H1 (cell line): ENCODE data around the gene ARFGAP3. TPM values are rescaled to one million over a fixed set of nuclear protein-coding genes. Genes with fewer than 3 reads are reported as not detected.

Experiments
- CTCF ChIA-PET: fragments of 300-600 bp; sonication (Branson Sonifier 250); formaldehyde crosslinking; loops from one replicate; lab custom pipeline; 2021; ENCODE audit not compliant: partially characterized antibody; lab: Charles Lee
- POLR2A ChIA-PET: fragments of 300-600 bp; sonication (Branson Sonifier 250); formaldehyde crosslinking; loops from one replicate; lab custom pipeline; 2021; ENCODE audit warnings: inconsistent platforms; ENCODE audit not compliant: partially characterized antibody; lab: Charles Lee
- DNase-seq, 2 experiments: peaks; one replicate each; pipeline versions ENCODE4 v3.0.0 to v3.0.0-alpha.2; 2010 to 2022; ENCODE audit warnings: low spot score in 2 of 2, low read depth in 1 of 2, mixed read lengths in 1 of 2
- FAIRE-seq: peaks from 2 replicates; lab custom pipeline; 2011; peaks lifted over from hg19 to GRCh38; lab: Jason Lieb, UNC
- H2AFZ ChIP-seq: 2 replicates; pipeline ENCODE4 v1.8.1; 2012; ENCODE audit warnings: low read length, inconsistent platforms
- H2AK5ac ChIP-seq: 2 replicates; pipeline ENCODE4 v1.6.1; 2013; ENCODE audit warnings: low read depth, low read length
- H2BK120ac ChIP-seq: replicated peaks from 2 replicates; pipeline ENCODE3; 2013; ENCODE audit warnings: low read depth, low read length, inconsistent platforms
- H2BK12ac ChIP-seq: 2 replicates; pipeline ENCODE4 v1.6.1; 2013; ENCODE audit warnings: low read depth, low read length
- H2BK15ac ChIP-seq: 2 replicates; pipeline ENCODE4 v1.6.1; 2013; ENCODE audit warnings: low read length
- H2BK20ac ChIP-seq: 2 replicates; pipeline ENCODE4 v1.6.1; 2013; ENCODE audit warnings: low read length
- H2BK5ac ChIP-seq: 2 replicates; pipeline ENCODE4 v1.6.1; 2013; ENCODE audit warnings: low read depth, low read length
- H3K14ac ChIP-seq: 2 replicates; pipeline ENCODE4 v1.6.1; 2013; ENCODE audit warnings: inconsistent platforms; ENCODE audit not compliant: insufficient read length
- H3K18ac ChIP-seq: 2 replicates; pipeline ENCODE4 v1.6.1; 2013; ENCODE audit warnings: low read length; ENCODE audit errors: extremely low read depth
- H3K23ac ChIP-seq: 2 replicates; pipeline ENCODE4 v1.6.1; 2013; ENCODE audit warnings: inconsistent platforms; ENCODE audit not compliant: insufficient read length
- H3K23me2 ChIP-seq: 2 replicates; pipeline ENCODE4 v1.6.1; 2013; ENCODE audit warnings: low read depth, low read length
- H3K27ac ChIP-seq: 2 replicates; pipeline ENCODE4 v1.6.1; 2011; ENCODE audit warnings: low read depth, low read length, inconsistent platforms
- H3K27me3 ChIP-seq, 4 experiments: replicated peaks in 1 of 4; 1 replicate in 1 of 4; 2 replicates in 3 of 4; pipeline versions ENCODE4 v1.6.1 to v1.8.1; 2011 to 2013; ENCODE audit warnings: low read length in 3 of 4, mild to moderate bottlenecking in 3 of 4, inconsistent platforms in 2 of 4, mixed read lengths in 2 of 4, moderate library complexity in 1 of 4; ENCODE audit not compliant: control insufficient read depth in 3 of 4, insufficient read depth in 3 of 4; ENCODE audit errors: extremely low read depth in 1 of 4
- H3K36me3 ChIP-seq, 4 experiments: 2 replicates each; pipeline versions ENCODE4 v1.6.1 to v1.8.1; 2011 to 2013; ENCODE audit warnings: mild to moderate bottlenecking in 4 of 4, low read length in 3 of 4, moderate library complexity in 2 of 4, control low read depth in 1 of 4, inconsistent platforms in 1 of 4; ENCODE audit not compliant: insufficient read depth in 4 of 4, control insufficient read depth in 2 of 4
- H3K4ac ChIP-seq: replicated peaks from 2 replicates; pipeline ENCODE3; 2013; ENCODE audit warnings: low read length, low read depth, mixed read lengths, inconsistent platforms; ENCODE audit not compliant: insufficient read length
- H3K4me1 ChIP-seq, 4 experiments: replicated peaks in 1 of 4; 1 replicate in 1 of 4; 2 replicates in 3 of 4; pipeline versions ENCODE4 v1.6.1 to v1.8.1; 2011 to 2013; ENCODE audit warnings: low read length in 3 of 4, inconsistent platforms in 2 of 4, mixed read lengths in 1 of 4; ENCODE audit not compliant: insufficient read depth in 4 of 4, control insufficient read depth in 3 of 4
- H3K4me2 ChIP-seq, 2 experiments: 2 replicates each; pipeline versions ENCODE4 v1.6.1 to v1.8.1; 2011 to 2013; ENCODE audit warnings: low read depth in 2 of 2, low read length in 2 of 2, control low read depth in 1 of 2, inconsistent platforms in 1 of 2, mild to moderate bottlenecking in 1 of 2; ENCODE audit not compliant: insufficient read depth in 1 of 2
- H3K4me3 ChIP-seq, 4 experiments: fragments of 200-600, 300-600 bp in 1 of 4; sonication (generic), shearing (Covaris generic), sonication (Bioruptor Twin) in 1 of 4; 2 replicates each; pipeline versions ENCODE4 v1.5.1 to v1.8.1; 2011 to 2016; ENCODE audit warnings: low read length in 4 of 4, low read depth in 3 of 4, control low read depth in 2 of 4, inconsistent platforms in 2 of 4, mild to moderate bottlenecking in 2 of 4, mixed read lengths in 1 of 4, moderate library complexity in 1 of 4; ENCODE audit not compliant: insufficient read depth in 2 of 4; ENCODE audit errors: extremely low read depth in 1 of 4
- H3K56ac ChIP-seq: replicated peaks from 2 replicates; pipeline ENCODE3; 2013; ENCODE audit warnings: low read depth, mild to moderate bottlenecking, mixed read lengths, low read length, inconsistent platforms; ENCODE audit not compliant: insufficient read length
- H3K79me1 ChIP-seq: 2 replicates; pipeline ENCODE4 v1.6.1; 2013; ENCODE audit warnings: low read depth, low read length, control low read depth
- H3K79me2 ChIP-seq, 2 experiments: 2 replicates each; pipeline versions ENCODE4 v1.6.1 to v1.8.1; 2012 to 2013; ENCODE audit warnings: low read length in 2 of 2, mild to moderate bottlenecking in 2 of 2, inconsistent platforms in 1 of 2; ENCODE audit not compliant: insufficient read depth in 2 of 2, control insufficient read depth in 1 of 2
- H3K9ac ChIP-seq, 4 experiments: replicated peaks in 1 of 4; 1 replicate in 1 of 4; 2 replicates in 3 of 4; pipeline versions ENCODE4 v1.6.1 to v1.8.1; 2011 to 2013; ENCODE audit warnings: low read depth in 3 of 4, low read length in 3 of 4, control low read depth in 2 of 4, mild to moderate bottlenecking in 2 of 4, moderate library complexity in 2 of 4, inconsistent platforms in 1 of 4; ENCODE audit errors: extremely low read depth in 1 of 4
- H3K9me3 ChIP-seq, 2 experiments: 2 replicates each; pipeline versions ENCODE4 v1.6.1 to v1.8.1; 2012 to 2013; ENCODE audit warnings: mild to moderate bottlenecking in 2 of 2, moderate library complexity in 2 of 2, control low read depth in 1 of 2, inconsistent platforms in 1 of 2, low read depth in 1 of 2, low read length in 1 of 2, mixed read lengths in 1 of 2; ENCODE audit not compliant: insufficient read depth in 2 of 2
- H4K20me1 ChIP-seq, 2 experiments: replicated peaks in 1 of 2; 2 replicates each; pipeline versions ENCODE3 to v1.8.1; 2011 to 2013; ENCODE audit warnings: inconsistent platforms in 2 of 2, low read length in 2 of 2, mild to moderate bottlenecking in 1 of 2; ENCODE audit not compliant: insufficient read depth in 2 of 2, control insufficient read depth in 1 of 2
- H4K5ac ChIP-seq: 2 replicates; pipeline ENCODE4 v1.6.1; 2013; ENCODE audit warnings: low read length, low read depth, mixed read lengths, inconsistent platforms; ENCODE audit not compliant: insufficient read length
- H4K8ac ChIP-seq: 2 replicates; pipeline ENCODE4 v1.8.0; 2013; ENCODE audit warnings: mild to moderate bottlenecking, moderate library complexity, low read length, inconsistent platforms; ENCODE audit not compliant: insufficient read depth; ENCODE audit errors: extremely low read depth
- H4K91ac ChIP-seq: replicated peaks from 2 replicates; pipeline ENCODE3; 2013; ENCODE audit warnings: low read length, mixed read lengths, inconsistent platforms; ENCODE audit not compliant: insufficient read length
- GTF2F1 ChIP-seq: IDR thresholded peaks from 2 replicates; pipeline ENCODE4 v1.6.1; 2012; ENCODE audit warnings: low read depth, low read length, improper control_type of control experiment, borderline replicate concordance
- WGBS, 2 experiments: shearing (Covaris generic) in 1 of 2; methylation state at CpG; one replicate each; pipeline versions ENCODE4 v1.1.6 to v1.1.7; 2013 to 2015; ENCODE audit warnings: low lambda C conversion rate in 2 of 2, mixed read lengths in 2 of 2, inconsistent platforms in 1 of 2, low coverage in 1 of 2, missing lambda C conversion rate in 1 of 2; ENCODE audit not compliant: insufficient replicate concordance in 2 of 2, insufficient coverage in 1 of 2, insufficient read length in 1 of 2; ENCODE audit errors: extremely low coverage in 1 of 2, missing lambda C conversion rate in 1 of 2; 5-methylcytosine and 5-hydroxymethylcytosine counted together
- polyA plus RNA-seq, 7 experiments: library from polyadenylated mRNA; depleted of rRNA in 3 of 7; stranded (reverse) in 5 of 7; unstranded in 2 of 7; fragments of >200 nt in 5 of 7; fragments of 200-250 nt in 2 of 7; gene quantifications; 1 replicate in 5 of 7; 2 replicates in 1 of 7; 4 replicates in 1 of 7; pipeline versions ENCODE4 v1.2.1 to v1.2.3, GENCODE V29; 2011 to 2013; ENCODE audit warnings: missing spikeins in 2 of 7, mixed read lengths in 2 of 7
- total RNA-seq: library from RNA; stranded (reverse); fragmentation: NEBNext Ultra II Directional; extraction: Animal tissue kit (Norgen Biotek cat#: 25700); gene quantifications from 2 replicates; pipeline ENCODE4 v1.2.1, GENCODE V29; 2021

The ARFGAP3 gene
- total and polyA plus RNA-seq, 2 of the 8 experiments (the other 6 are each of a cell fraction or from before 2014, with no cell fraction given): 9.7 to 16.0 TPM

GRCh38 chr22:42887523-42888507 lies 30.7 kb upstream of the ARFGAP3 start:
- Histone ChIP-seq H4K20me1 (peaks cover 4 to 13% of the 10 kb centered on the region in 2 experiments), H3K23ac (no peak overlapping the region), H3K27me3 (no peaks in the 10 kb centered on the region), H2AK5ac (no peak overlapping the region), H3K27ac (no peak overlapping the region; the same call in 1 of the 2 replicates), H3K79me1 (no peaks in the 10 kb centered on the region; the same call in 1 of the 2 replicates), H4K8ac (peak overlapping the region; percentile 45; the same call in 1 of the 2 replicates), H4K91ac (no peak overlapping the region), H3K36me3 (peaks cover 5 to 24% (median 18%) of the 10 kb centered on the region in 4 experiments; a peak in 7 of 8 replicates), H3K14ac (no peak overlapping the region), H2BK15ac (no peak overlapping the region), H2BK5ac (peak overlapping the region; percentile 21; the same call in 1 of the 2 replicates), H2BK12ac (no peak overlapping the region), H3K4ac (no peak overlapping the region), H3K4me3 (no peak overlapping the region), H3K4me2 (no peak overlapping the region), H3K9me3 (no peaks in the 10 kb centered on the region), H3K23me2 (no peaks in the 10 kb centered on the region; the same call in 1 of the 2 replicates), H3K79me2 (no peaks in the 10 kb centered on the region), H2BK20ac (no peak overlapping the region), H3K56ac (no peak overlapping the region), H2BK120ac (no peak overlapping the region), H2AFZ (no peak overlapping the region), H3K18ac (no peak overlapping the region), H3K4me1 (peaks cover 0 to under 1% (median under 1%) of the 10 kb centered on the region in 4 experiments; a peak in 2 of 7 replicates), H4K5ac (no peak overlapping the region), H3K9ac (no peak overlapping the region)
- ChIA-PET POLR2A (no interaction called here), CTCF (interaction anchor here (0.6 to 2.9 kb wide), 4 partner anchors 17 to 344 kb away, joined by 3 to 8 read pairs (median 4); no protein-coding TSS in a partner anchor)
- FAIRE-seq (no peak), DNase-seq (no peak)
- 89% methylated on average over 13 of the region's 14 CpGs; no CpG with 5 or more reads in 1 of the 2 experiments for WGBS, 2 experiments
- no peak for TF ChIP-seq GTF2F1
